Ishikawa (cell line): Measurements from ENCODE around the gene PTGER4.

Source experiments
- NFIC ChIP-seq: IDR thresholded peaks from 2 replicates; pipeline ENCODE4 v1.6.1; 2012
- TAF1 ChIP-seq: IDR thresholded peaks from 2 replicates; pipeline ENCODE4 v1.6.1; 2012; ENCODE audit warnings: low read depth, mild to moderate bottlenecking

GRCh38 chr5:40734986-40735385, 55.3 kb downstream of the PTGER4 start:
- TF ChIP-seq TAF1, result no peak
- no peak for TF ChIP-seq NFIC
